Upper lobe of left lung (tissue), 6 donors: ENCODE data around the gene MAP2K6. TPM values are rescaled to one million over a fixed set of nuclear protein-coding genes. Genes with fewer than 3 reads are reported as not detected.

ENCODE experiments used
- ATAC-seq, 2 donors: fragments of 200-7000 bp; cut with Tn5 transposase; one replicate each; pipeline ENCODE4 v1.9.1; 2022; ENCODE audit warnings: mild to moderate bottlenecking in 2 of 2, moderate library complexity in 2 of 2; ENCODE audit not compliant: low FRiP score in 2 of 2
- DNase-seq, 2 donors: peaks; one replicate each; pipeline ENCODE4 v3.0.0-alpha.2; 2019 to 2020
- H3K27ac ChIP-seq, 4 donors: fragments of 200-600 bp; sonication (generic); one replicate each; pipeline ENCODE4 v1.5.1; 2016 to 2019
- H3K27me3 ChIP-seq, 4 donors: fragments of 200-600 bp; sonication (generic); one replicate each; pipeline ENCODE4 v1.5.1; 2017 to 2019
- H3K36me3 ChIP-seq, 4 donors: fragments of 200-600 bp; sonication (generic); one replicate each; pipeline ENCODE4 v1.5.1; 2016 to 2019
- H3K4me1 ChIP-seq, 4 donors: fragments of 200-600 bp; sonication (generic); one replicate each; pipeline ENCODE4 v1.5.1; 2018 to 2019
- H3K4me3 ChIP-seq, 4 donors: fragments of 200-600 bp; sonication (generic); one replicate each; pipeline ENCODE4 v1.5.1; 2017 to 2019; ENCODE audit warnings: mild to moderate bottlenecking in 2 of 4, moderate library complexity in 1 of 4
- H3K9me3 ChIP-seq, 4 donors: fragments of 200-600 bp; sonication (generic); one replicate each; pipeline ENCODE4 v1.5.1; 2018 to 2019
- EP300 ChIP-seq, 4 donors: sonication (generic); formaldehyde crosslinking; IDR thresholded peaks; one replicate each; pipeline ENCODE4 v1.5.1; 2017; ENCODE audit warnings: antibody characterized with exemption in 4 of 4, control low read depth in 2 of 4
- POLR2A ChIP-seq, 4 donors: fragments of 450-650 bp; IDR thresholded peaks; one replicate each; pipeline ENCODE4 v1.5.1; 2016 to 2017; ENCODE audit warnings: antibody characterized with exemption in 4 of 4, mild to moderate bottlenecking in 2 of 4
- POLR2AphosphoS5 ChIP-seq, 2 donors: sonication (generic); formaldehyde crosslinking; IDR thresholded peaks; one replicate each; pipeline ENCODE4 v1.5.1; 2017; ENCODE audit warnings: antibody characterized with exemption in 2 of 2
- WGBS, 2 donors: methylation state at CpG; one replicate each; pipeline ENCODE4 v1.1.5; 2017 to 2018; 5-methylcytosine and 5-hydroxymethylcytosine counted together
- total RNA-seq, 6 donors: library from RNA; depleted of rRNA in 4 of 6; stranded (reverse); fragments of >200 nt in 4 of 6; gene quantifications; one replicate each; pipeline versions ENCODE4 v1.1.0 to v1.2.1, GENCODE V29; 2016 to 2021
- TF ChIP-seq, protein P1 (sequence below), 6 experiments: fragments of 450-650 bp in 4 of 6; fragments of 200-600 bp in 2 of 6; sonication (generic) in 2 of 6; IDR thresholded peaks; one replicate each; pipeline ENCODE4 v1.5.1; 2016 to 2019; ENCODE audit warnings: antibody characterized with exemption in 6 of 6
- donor health status: DM: no; HTN: no; CAD: no; lungs with moderate emphysema.
- donor health status: DM: no; HTN: yes; CAD: no; lungs with severe emphysema.

The MAP2K6 gene
- total RNA-seq, 6 donors from 2014 or later: 0.33 to 16.8 (median 5.9) TPM

DNA sequence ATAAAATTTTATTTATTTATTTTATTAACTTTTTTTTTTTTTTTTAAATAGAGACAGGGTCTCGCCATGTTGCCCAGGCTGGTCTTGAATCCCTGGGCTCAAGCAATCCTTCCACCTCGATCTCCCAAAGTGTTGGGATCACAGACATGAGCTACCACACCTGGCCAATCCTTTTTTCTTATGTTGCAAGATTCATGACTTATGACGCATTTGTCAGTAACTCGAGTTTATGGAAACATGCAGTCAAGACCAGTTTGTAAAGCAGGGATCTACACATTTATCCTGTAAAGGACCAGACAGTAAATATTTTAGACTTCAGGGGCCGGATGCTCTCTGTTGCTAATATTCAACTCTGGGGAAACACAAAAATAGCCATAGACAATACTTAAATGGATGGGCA is 9.4 kb upstream of the MAP2K6 start:
- Histone ChIP-seq H3K27me3 (no peaks in the 10 kb centered on the region), H3K9me3 (no peaks in the 10 kb centered on the region), H3K36me3 (no peaks in the 10 kb centered on the region), H3K4me1 (no peaks in the 10 kb centered on the region), H3K4me3 (no peak overlapping the region), H3K27ac (no peak overlapping the region)
- ATAC-seq (no peak), DNase-seq (no peak)
- TF ChIP-seq, protein P1, sequence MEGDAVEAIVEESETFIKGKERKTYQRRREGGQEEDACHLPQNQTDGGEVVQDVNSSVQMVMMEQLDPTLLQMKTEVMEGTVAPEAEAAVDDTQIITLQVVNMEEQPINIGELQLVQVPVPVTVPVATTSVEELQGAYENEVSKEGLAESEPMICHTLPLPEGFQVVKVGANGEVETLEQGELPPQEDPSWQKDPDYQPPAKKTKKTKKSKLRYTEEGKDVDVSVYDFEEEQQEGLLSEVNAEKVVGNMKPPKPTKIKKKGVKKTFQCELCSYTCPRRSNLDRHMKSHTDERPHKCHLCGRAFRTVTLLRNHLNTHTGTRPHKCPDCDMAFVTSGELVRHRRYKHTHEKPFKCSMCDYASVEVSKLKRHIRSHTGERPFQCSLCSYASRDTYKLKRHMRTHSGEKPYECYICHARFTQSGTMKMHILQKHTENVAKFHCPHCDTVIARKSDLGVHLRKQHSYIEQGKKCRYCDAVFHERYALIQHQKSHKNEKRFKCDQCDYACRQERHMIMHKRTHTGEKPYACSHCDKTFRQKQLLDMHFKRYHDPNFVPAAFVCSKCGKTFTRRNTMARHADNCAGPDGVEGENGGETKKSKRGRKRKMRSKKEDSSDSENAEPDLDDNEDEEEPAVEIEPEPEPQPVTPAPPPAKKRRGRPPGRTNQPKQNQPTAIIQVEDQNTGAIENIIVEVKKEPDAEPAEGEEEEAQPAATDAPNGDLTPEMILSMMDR (IDR thresholded peaks at IDR 0.05): no peak
- TF ChIP-seq EP300 (IDR thresholded peaks at IDR 0.05) (no peak), POLR2A (IDR thresholded peaks at IDR 0.05) (no peak), POLR2AphosphoS5 (IDR thresholded peaks at IDR 0.05) (no peak)
- 93 to 94% methylated on average over 5 of the region's 5 CpGs for WGBS, 2 donors

DNA sequence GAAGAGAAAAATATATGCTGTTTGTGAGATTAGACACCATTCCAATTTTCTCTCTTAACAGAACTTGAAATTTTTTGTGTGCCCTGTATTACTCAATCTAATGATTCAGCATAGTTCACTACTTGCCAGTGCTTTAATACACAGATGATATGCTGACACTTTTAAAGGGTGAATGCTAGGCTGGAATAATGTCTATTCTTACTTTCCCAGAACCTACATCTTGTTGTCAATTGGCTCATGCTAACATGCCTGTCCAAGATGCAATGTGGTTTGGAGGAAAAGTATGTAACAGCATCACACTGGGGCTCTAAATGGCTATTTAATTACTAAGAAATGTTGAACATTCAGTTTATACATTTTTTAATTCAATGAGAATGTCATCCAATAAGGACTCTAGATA is 7.6 kb upstream of the MAP2K6 start:
- DNase-seq (no peak), ATAC-seq (no peak)
- Histone ChIP-seq H3K27ac (no peak overlapping the region), H3K4me3 (no peak overlapping the region), H3K9me3 (no peaks in the 10 kb centered on the region), H3K4me1 (no peaks in the 10 kb centered on the region), H3K36me3 (no peaks in the 10 kb centered on the region), H3K27me3 (no peaks in the 10 kb centered on the region)
- no peak for TF ChIP-seq POLR2AphosphoS5 (IDR thresholded peaks at IDR 0.05)
- TF ChIP-seq, protein P1 (IDR thresholded peaks at IDR 0.05): no peak
- no peak for TF ChIP-seq POLR2A (IDR thresholded peaks at IDR 0.05)
- no peak for TF ChIP-seq EP300 (IDR thresholded peaks at IDR 0.05)

DNA sequence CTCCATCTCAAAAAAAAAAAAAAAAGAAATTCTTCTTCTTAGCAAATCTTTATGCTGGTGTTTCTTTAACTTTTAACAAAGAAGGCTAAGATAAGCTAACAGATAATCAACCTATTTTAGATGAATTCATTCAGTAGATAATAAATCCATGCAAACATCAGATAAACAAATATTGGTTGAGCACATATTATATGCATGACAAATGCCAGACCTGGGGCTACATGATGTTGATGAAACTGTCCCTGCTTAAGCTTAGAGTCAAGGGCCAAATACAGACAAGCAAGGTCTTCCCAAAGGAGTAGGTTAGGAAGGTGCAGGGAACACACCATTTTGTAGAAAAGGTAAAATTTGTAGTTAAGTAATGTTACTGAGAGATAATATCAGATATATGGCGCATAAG is 6.7 kb upstream of the MAP2K6 start:
- H3K27me3 ChIP-seq: no peaks in the 10 kb centered on the region
- no peak overlapping the region for H3K4me3 ChIP-seq
- TF ChIP-seq EP300 (IDR thresholded peaks at IDR 0.05) (no peak), POLR2A (IDR thresholded peaks at IDR 0.05) (no peak), POLR2AphosphoS5 (IDR thresholded peaks at IDR 0.05) (no peak)
- TF ChIP-seq, protein P1 (IDR thresholded peaks at IDR 0.05): no peak
- no peak overlapping the region for H3K27ac ChIP-seq
- no peaks in the 10 kb centered on the region for H3K4me1 ChIP-seq
- H3K36me3 ChIP-seq: no peaks in the 10 kb centered on the region
- DNase-seq: no peak
- ATAC-seq: no peak
- no peaks in the 10 kb centered on the region for H3K9me3 ChIP-seq
- WGBS, 2 donors: 96 to 97% methylated on average over 1 of the region's 1 CpG

DNA sequence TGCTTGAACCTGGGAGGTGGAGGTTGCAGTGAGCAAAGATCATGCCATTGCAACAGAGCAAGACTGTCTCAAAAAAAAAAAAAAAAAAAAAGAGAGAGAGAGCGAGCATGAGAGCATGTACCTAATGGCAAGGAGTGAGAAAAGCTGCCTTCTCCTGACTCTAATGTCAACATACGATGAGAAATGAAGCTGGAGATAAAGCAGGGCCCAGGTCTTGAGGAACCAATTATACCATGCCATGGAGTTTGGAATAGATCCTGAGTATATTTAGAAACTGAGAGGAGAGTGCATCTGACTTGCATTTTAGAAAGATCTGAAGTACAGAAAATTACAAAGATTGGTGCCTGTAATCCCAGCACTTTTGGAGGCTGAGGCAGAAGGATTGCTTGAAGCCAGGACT is 3.8 kb upstream of the MAP2K6 start:
- Histone ChIP-seq H3K27me3 (no peaks in the 10 kb centered on the region), H3K4me3 (no peak overlapping the region), H3K4me1 (peaks cover 3 to 17% (median 7%) of the 10 kb centered on the region in 4 donors), H3K9me3 (no peaks in the 10 kb centered on the region), H3K36me3 (no peaks in the 10 kb centered on the region), H3K27ac (no peak overlapping the region)
- no peak for DNase-seq
- 95 to 97% methylated on average over 2 of the region's 2 CpGs for WGBS, 2 donors
- no peak for ATAC-seq
- no peak for TF ChIP-seq POLR2A (IDR thresholded peaks at IDR 0.05)
- TF ChIP-seq POLR2AphosphoS5 (IDR thresholded peaks at IDR 0.05): no peak
- TF ChIP-seq EP300 (IDR thresholded peaks at IDR 0.05): no peak
- TF ChIP-seq, protein P1 (IDR thresholded peaks at IDR 0.05): no peak

DNA sequence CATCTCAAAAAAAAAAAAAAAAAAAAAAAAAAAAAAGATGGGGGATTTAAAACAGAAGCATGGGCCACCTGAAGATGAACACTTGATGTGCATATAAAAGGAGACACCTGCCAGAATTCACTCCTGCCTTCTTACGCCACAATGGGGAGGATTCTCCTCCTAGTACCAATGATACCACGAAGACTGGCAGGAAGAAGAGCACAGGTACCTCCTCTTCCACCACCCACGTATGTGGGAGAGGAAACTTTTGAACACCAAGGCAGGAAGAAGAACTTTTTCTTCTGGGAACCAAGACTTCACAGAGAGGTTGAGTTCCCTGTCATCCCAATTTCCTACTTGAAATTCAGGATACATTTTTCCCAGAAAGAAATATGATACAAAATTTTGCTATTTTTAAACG is 2.7 kb upstream of the MAP2K6 start:
- DNase-seq: no peak
- Histone ChIP-seq H3K27me3 (no peaks in the 10 kb centered on the region), H3K36me3 (no peaks in the 10 kb centered on the region), H3K27ac (no peak overlapping the region), H3K9me3 (no peaks in the 10 kb centered on the region), H3K4me3 (no peak overlapping the region), H3K4me1 (peaks cover 7 to 24% (median 11%) of the 10 kb centered on the region in 4 donors)
- ATAC-seq: no peak
- WGBS, 2 donors: 68 to 75% methylated on average over 4 of the region's 4 CpGs
- TF ChIP-seq, protein P1 (IDR thresholded peaks at IDR 0.05): no peak
- TF ChIP-seq POLR2A (IDR thresholded peaks at IDR 0.05) (no peak), POLR2AphosphoS5 (IDR thresholded peaks at IDR 0.05) (no peak), EP300 (IDR thresholded peaks at IDR 0.05) (no peak)
